Neural cell (in vitro differentiated cells): ENCODE data around the gene LMO2. TPM values are rescaled to one million over a fixed set of nuclear protein-coding genes. Genes with fewer than 3 reads are reported as not detected.

Experiments used
- H2AFZ ChIP-seq: fragments of 200-600, 300-800 bp; sonication (generic), shearing (Covaris generic); 2 replicates; pipeline ENCODE4 v1.6.0; 2014; ENCODE audit warnings: low read depth, mild to moderate bottlenecking, antibody characterized with exemption, low read length, moderate library complexity
- H3F3A ChIP-seq: fragments of 200-600 bp; shearing (Covaris generic); 2 replicates; pipeline ENCODE4 v1.6.1; 2016; ENCODE audit warnings: mild to moderate bottlenecking, moderate library complexity, mixed read lengths, antibody characterized with exemption, low read length; ENCODE audit not compliant: insufficient read depth, poor library complexity, severe bottlenecking
- H3K27ac ChIP-seq: fragments of 200-600, 300-800 bp; sonication (generic), shearing (Covaris generic); 2 replicates; pipeline ENCODE4 v1.5.1; 2014; ENCODE audit warnings: mild to moderate bottlenecking, low read length, moderate library complexity
- H3K27me3 ChIP-seq: fragments of 300-800, 200-600 bp; sonication (generic), shearing (Covaris generic); 2 replicates; pipeline ENCODE4 v1.6.0; 2014; ENCODE audit warnings: mild to moderate bottlenecking, low read depth, low read length, moderate library complexity; ENCODE audit not compliant: insufficient read depth
- H3K36me3 ChIP-seq: fragments of 300-800, 200-600 bp; sonication (generic), shearing (Covaris generic); 2 replicates; pipeline ENCODE4 v1.5.1; 2014; ENCODE audit warnings: mild to moderate bottlenecking, antibody characterized with exemption, low read length, moderate library complexity; ENCODE audit not compliant: insufficient read depth
- H3K4me2 ChIP-seq: fragments of 300-800, 200-600 bp; sonication (generic), shearing (Covaris generic); 2 replicates; pipeline ENCODE4 v1.6.0; 2014; ENCODE audit warnings: mild to moderate bottlenecking, low read length
- H3K4me3 ChIP-seq: fragments of 300-800, 200-600 bp; sonication (generic), shearing (Covaris generic); 2 replicates; pipeline ENCODE4 v1.5.1; 2014; ENCODE audit warnings: mild to moderate bottlenecking, low read length, moderate library complexity
- H3K79me2 ChIP-seq: fragments of 200-600 bp; shearing (Covaris generic); replicated peaks from 2 replicates; pipeline ENCODE4 v1.6.0; 2014; ENCODE audit warnings: mild to moderate bottlenecking, low read length, moderate library complexity; ENCODE audit not compliant: insufficient read depth
- H3K9ac ChIP-seq: fragments of 300-800, 200-600 bp; sonication (generic), shearing (Covaris generic); 2 replicates; pipeline ENCODE4 v1.6.1; 2016; ENCODE audit warnings: mild to moderate bottlenecking, low read length, mixed read lengths
- H3K9me2 ChIP-seq: fragments of 200-600 bp; shearing (Covaris generic); 2 replicates; pipeline ENCODE4 v1.6.1; 2016; ENCODE audit warnings: mild to moderate bottlenecking, low read length, mixed read lengths; ENCODE audit not compliant: insufficient read depth
- H3K9me3 ChIP-seq: fragments of 200-600, 300-800 bp; sonication (generic), shearing (Covaris generic); 2 replicates; pipeline ENCODE4 v1.6.1; 2016; ENCODE audit warnings: mild to moderate bottlenecking, mixed run types, low read length, moderate library complexity, mixed read lengths
- H4K20me1 ChIP-seq: fragments of 200-600 bp; shearing (Covaris generic); 2 replicates; pipeline ENCODE4 v1.6.1; 2016; ENCODE audit warnings: mild to moderate bottlenecking, mixed run types; ENCODE audit not compliant: insufficient read depth
- EP300 ChIP-seq: fragments of 450-650 bp; conservative IDR thresholded peaks from 2 replicates; pipeline ENCODE4 v1.6.1; 2014; ENCODE audit warnings: antibody characterized with exemption, mild to moderate bottlenecking, moderate library complexity; ENCODE audit not compliant: poor library complexity, severe bottlenecking
- EZH2 ChIP-seq: fragments of 200-600, 300-800 bp; shearing (Covaris generic), sonication (generic); IDR thresholded peaks from 2 replicates; pipeline ENCODE4 v1.6.1; 2014; ENCODE audit warnings: antibody characterized with exemption, low read length, borderline replicate concordance, mild to moderate bottlenecking; ENCODE audit not compliant: insufficient read depth, poor library complexity, severe bottlenecking
- MXI1 ChIP-seq: fragments of 450-650 bp; conservative IDR thresholded peaks from 2 replicates; pipeline ENCODE4 v1.6.1; 2014; ENCODE audit warnings: antibody characterized with exemption, mild to moderate bottlenecking; ENCODE audit not compliant: poor library complexity, severe bottlenecking
- POLR2AphosphoS5 ChIP-seq: IDR thresholded peaks from 2 replicates; pipeline ENCODE4 v1.6.1; 2012
- RAD21 ChIP-seq: fragments of 450-650 bp; conservative IDR thresholded peaks from 2 replicates; pipeline ENCODE4 v1.6.1; 2014; ENCODE audit warnings: antibody characterized with exemption, mild to moderate bottlenecking, moderate library complexity
- REST ChIP-seq: IDR thresholded peaks from 2 replicates; pipeline ENCODE4 v1.6.1; 2012; ENCODE audit warnings: borderline replicate concordance
- SMC3 ChIP-seq: fragments of 450-650 bp; conservative IDR thresholded peaks from 2 replicates; pipeline ENCODE4 v1.6.1; 2014; ENCODE audit warnings: antibody characterized with exemption, mild to moderate bottlenecking, moderate library complexity; ENCODE audit not compliant: poor library complexity
- TAF1 ChIP-seq: IDR thresholded peaks from 2 replicates; pipeline ENCODE4 v1.6.1; 2012; ENCODE audit warnings: low read depth
- polyA plus RNA-seq: library from polyadenylated mRNA; depleted of rRNA; stranded (reverse); fragments of >200 nt; gene quantifications from 2 replicates; pipeline ENCODE4 v1.2.3, GENCODE V29; 2014
- TF ChIP-seq, protein P1 (sequence below): fragments of 450-650 bp; IDR thresholded peaks from 2 replicates; pipeline ENCODE4 v1.5.1; 2014; ENCODE audit warnings: antibody characterized with exemption, mild to moderate bottlenecking, moderate library complexity; ENCODE audit not compliant: poor library complexity, severe bottlenecking

Gene LMO2
- polyA plus RNA-seq, 1 donor from 2014 or later, result 33.2 TPM

- Histone ChIP-seq H3K9me3 (no peaks in the 10 kb centered on the region), H3K9me2 (no peaks in the 10 kb centered on the region), H3K4me3 (no peak overlapping the region), H4K20me1 (no peaks in the 10 kb centered on the region), H3F3A (no peaks in the 10 kb centered on the region), H3K27me3 (no peaks in the 10 kb centered on the region), H3K79me2 (no peaks in the 10 kb centered on the region), H3K36me3 (no peaks in the 10 kb centered on the region), H3K4me2 (no peak overlapping the region), H3K9ac (no peak overlapping the region), H3K27ac (no peak overlapping the region), H2AFZ (no peak overlapping the region)
- TF ChIP-seq EZH2 (no peak), SMC3 (no peak), RAD21 (no peak), EP300 (no peak), POLR2AphosphoS5 (no peak)
Measured at GRCh38 chr11:33909552-33909951, 17.7 kb upstream of the LMO2 start.

DNA sequence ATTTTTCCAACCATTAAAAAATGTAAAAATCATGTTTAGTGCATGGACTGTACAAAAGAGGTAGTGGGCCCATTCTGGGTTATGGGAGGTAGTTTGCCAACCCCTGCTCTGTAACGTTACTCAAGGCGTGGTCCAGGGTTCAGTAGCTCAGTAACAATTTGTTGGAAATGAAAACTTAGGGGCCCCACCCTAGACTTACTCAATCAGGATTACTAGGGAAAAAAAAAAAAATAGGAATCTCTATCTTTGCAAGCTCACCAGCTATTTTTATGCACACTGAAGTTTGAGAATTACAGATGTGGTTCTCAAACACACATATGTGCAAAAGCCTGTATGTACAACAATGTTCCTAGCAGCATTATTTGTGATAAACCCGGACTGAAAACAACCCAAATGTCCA lies 17.3 kb upstream of the LMO2 start:
- TF ChIP-seq TAF1 (no peak), EZH2 (no peak), REST (no peak), MXI1 (no peak), EP300 (no peak), POLR2AphosphoS5 (no peak), RAD21 (no peak), SMC3 (no peak)
- TF ChIP-seq, protein P1, sequence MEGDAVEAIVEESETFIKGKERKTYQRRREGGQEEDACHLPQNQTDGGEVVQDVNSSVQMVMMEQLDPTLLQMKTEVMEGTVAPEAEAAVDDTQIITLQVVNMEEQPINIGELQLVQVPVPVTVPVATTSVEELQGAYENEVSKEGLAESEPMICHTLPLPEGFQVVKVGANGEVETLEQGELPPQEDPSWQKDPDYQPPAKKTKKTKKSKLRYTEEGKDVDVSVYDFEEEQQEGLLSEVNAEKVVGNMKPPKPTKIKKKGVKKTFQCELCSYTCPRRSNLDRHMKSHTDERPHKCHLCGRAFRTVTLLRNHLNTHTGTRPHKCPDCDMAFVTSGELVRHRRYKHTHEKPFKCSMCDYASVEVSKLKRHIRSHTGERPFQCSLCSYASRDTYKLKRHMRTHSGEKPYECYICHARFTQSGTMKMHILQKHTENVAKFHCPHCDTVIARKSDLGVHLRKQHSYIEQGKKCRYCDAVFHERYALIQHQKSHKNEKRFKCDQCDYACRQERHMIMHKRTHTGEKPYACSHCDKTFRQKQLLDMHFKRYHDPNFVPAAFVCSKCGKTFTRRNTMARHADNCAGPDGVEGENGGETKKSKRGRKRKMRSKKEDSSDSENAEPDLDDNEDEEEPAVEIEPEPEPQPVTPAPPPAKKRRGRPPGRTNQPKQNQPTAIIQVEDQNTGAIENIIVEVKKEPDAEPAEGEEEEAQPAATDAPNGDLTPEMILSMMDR, result no peak
- no peak overlapping the region for H3K4me2 ChIP-seq

DNA sequence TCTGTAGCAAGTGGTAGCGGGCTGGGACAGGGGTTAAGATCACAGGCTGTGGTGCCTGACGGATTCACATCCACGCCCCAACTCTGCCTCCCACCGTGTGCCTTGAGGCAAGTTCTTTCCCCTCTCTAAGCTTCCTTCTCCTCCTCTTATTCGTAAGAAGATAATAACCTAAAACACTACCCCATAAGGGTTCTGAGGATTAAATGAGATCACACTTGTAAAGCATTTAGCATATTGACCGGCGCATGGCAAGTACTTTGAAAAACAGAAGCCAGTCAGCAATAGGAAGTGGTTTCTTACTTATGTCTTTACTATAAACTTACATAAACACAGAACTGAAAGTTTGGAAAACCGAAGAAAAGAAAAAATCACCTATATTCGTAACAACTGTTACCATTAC lies 15.5 kb upstream of the LMO2 start:
- Histone ChIP-seq H3K9ac (no peak overlapping the region), H3K9me3 (no peaks in the 10 kb centered on the region), H3K36me3 (no peaks in the 10 kb centered on the region), H3K79me2 (no peaks in the 10 kb centered on the region), H3K4me3 (no peak overlapping the region), H2AFZ (no peak overlapping the region), H3K9me2 (no peaks in the 10 kb centered on the region), H3K27ac (no peak overlapping the region), H4K20me1 (no peaks in the 10 kb centered on the region), H3K4me2 (no peak overlapping the region), H3F3A (no peaks in the 10 kb centered on the region), H3K27me3 (no peaks in the 10 kb centered on the region)
- TF ChIP-seq, protein P1, result no peak
- TF ChIP-seq POLR2AphosphoS5, result no peak
- no peak for TF ChIP-seq RAD21
- TF ChIP-seq SMC3, result no peak
- TF ChIP-seq EP300, result no peak
- no peak for TF ChIP-seq MXI1
- TF ChIP-seq REST, result no peak
- no peak for TF ChIP-seq TAF1
- no peak for TF ChIP-seq EZH2

More for the DNA sequence above, 17.3 kb upstream of the LMO2 start:
- H3K9ac ChIP-seq, result no peak overlapping the region
- H2AFZ ChIP-seq, result no peak overlapping the region
- H3K36me3 ChIP-seq, result no peaks in the 10 kb centered on the region
- no peaks in the 10 kb centered on the region for H3K9me3 ChIP-seq
- H3K79me2 ChIP-seq, result no peaks in the 10 kb centered on the region
- H3K27ac ChIP-seq, result no peak overlapping the region
- H3K27me3 ChIP-seq, result no peaks in the 10 kb centered on the region
- no peaks in the 10 kb centered on the region for H3F3A ChIP-seq
- no peaks in the 10 kb centered on the region for H4K20me1 ChIP-seq
- no peak overlapping the region for H3K4me3 ChIP-seq
- no peaks in the 10 kb centered on the region for H3K9me2 ChIP-seq
